HepG2 (cell line): ENCODE results near the gene MORF4L1. TPM values are rescaled to one million over a fixed set of nuclear protein-coding genes. Genes with fewer than 3 reads are reported as not detected.

ENCODE experiments used
- ATAC-seq: fragments of 200-7000 bp; cut with Tn5 transposase; 3 replicates; pipeline ENCODE4 v1.9.1; 2020; ENCODE audit warnings: mild to moderate bottlenecking, moderate library complexity
- BruUV-seq: library from RNA; stranded (reverse); fragments of 400-500 nt; replicated peaks from 2 replicates; lab custom pipeline; 2021; lab: Mats Ljungman, UMichigan
- CTCF ChIA-PET: fragments of 300-600 bp; formaldehyde crosslinking; extraction: SDS; loops from one replicate; lab custom pipeline; 2021; ENCODE audit warnings: low total read pairs, inconsistent platforms, low intra/inter-chr PET ratio; lab: Yijun Ruan, JAX
- POLR2A ChIA-PET: fragments of 350-600 bp; sonication (Branson Sonifier 250); formaldehyde crosslinking; loops from one replicate; lab custom pipeline; 2020; ENCODE audit warnings: antibody characterized with exemption, inconsistent platforms; lab: Yijun Ruan, JAX
- DNase-seq: peaks from one replicate; pipeline ENCODE4 v3.0.0-alpha.2; 2015; ENCODE audit warnings: low spot score
- FAIRE-seq: peaks from 3 replicates; lab custom pipeline; 2011; peaks lifted over from hg19 to GRCh38; lab: Jason Lieb, UNC
- H2AFZ ChIP-seq: one replicate; pipeline ENCODE4 v1.6.1; 2011; ENCODE audit warnings: low read length, inconsistent platforms
- H3K27ac ChIP-seq: fragments of 300-600 bp; 3 replicates; pipeline ENCODE4 v1.8.0; 2011; ENCODE audit warnings: mixed run types, mild to moderate bottlenecking, mixed read lengths, low read length, inconsistent platforms; ENCODE audit not compliant: insufficient read depth; ENCODE audit errors: extremely low read length
- H3K27me3 ChIP-seq, 2 experiments: fragments of 200-600 bp in 1 of 2; 2 replicates in 1 of 2; 3 replicates in 1 of 2; pipeline versions ENCODE4 v1.6.0 to v1.8.0; 2011; ENCODE audit warnings: low read length in 2 of 2, mild to moderate bottlenecking in 2 of 2, moderate library complexity in 2 of 2, inconsistent platforms in 1 of 2; ENCODE audit not compliant: insufficient read depth in 2 of 2, control insufficient read depth in 1 of 2
- H3K36me3 ChIP-seq, 2 experiments: fragments of 200-600 bp in 1 of 2; replicated peaks in 1 of 2; 2 replicates in 1 of 2; 3 replicates in 1 of 2; pipeline versions ENCODE4 v1.5.1 to v1.8.0; 2011; ENCODE audit warnings: low read length in 2 of 2, inconsistent platforms in 1 of 2; ENCODE audit not compliant: insufficient read depth in 2 of 2, control insufficient read depth in 1 of 2
- H3K4me1 ChIP-seq: 2 replicates; pipeline ENCODE4 v1.5.1; 2012; ENCODE audit warnings: low read length, inconsistent platforms; ENCODE audit not compliant: insufficient read depth
- H3K4me2 ChIP-seq: 2 replicates; pipeline ENCODE4 v1.6.0; 2011; ENCODE audit warnings: low read depth, low read length, inconsistent platforms
- H3K4me3 ChIP-seq, 3 experiments: fragments of 200-600 bp in 1 of 3; sonication (generic), shearing (Covaris generic) in 1 of 3; replicated peaks in 1 of 3; 2 replicates each; pipeline ENCODE4 v1.5.1; 2011 to 2016; ENCODE audit warnings: low read length in 3 of 3, inconsistent platforms in 2 of 3, low read depth in 2 of 3, mild to moderate bottlenecking in 2 of 3, control low read depth in 1 of 3, mixed read lengths in 1 of 3; ENCODE audit not compliant: insufficient read depth in 1 of 3
- H3K79me2 ChIP-seq: one replicate; pipeline ENCODE4 v1.6.1; 2011; ENCODE audit warnings: low read length, inconsistent platforms; ENCODE audit not compliant: insufficient read depth
- H3K9ac ChIP-seq: 2 replicates; pipeline ENCODE4 v1.6.0; 2011; ENCODE audit warnings: mild to moderate bottlenecking, low read depth, low read length, inconsistent platforms; ENCODE audit not compliant: insufficient read depth
- H3K9me3 ChIP-seq: 2 replicates; pipeline ENCODE4 v1.5.1; 2012; ENCODE audit warnings: mild to moderate bottlenecking, low read length
- H4K20me1 ChIP-seq: 2 replicates; pipeline ENCODE4 v1.6.0; 2011; ENCODE audit warnings: inconsistent platforms, mild to moderate bottlenecking, low read length, moderate library complexity; ENCODE audit not compliant: insufficient read depth
- AGO2 ChIP-seq: fragments of 200-400 bp; formaldehyde crosslinking; optimal IDR thresholded peaks from 2 replicates; pipeline ENCODE3; 2017; ENCODE audit warnings: mild to moderate bottlenecking, low read depth, low read length, moderate library complexity
- AHDC1 ChIP-seq: sonication (generic); formaldehyde crosslinking; IDR thresholded peaks from 2 replicates; pipeline ENCODE4 v1.5.1; 2020; ENCODE audit warnings: mild to moderate bottlenecking, missing genetic modification reagents, borderline replicate concordance
- BCL3 ChIP-seq: sonication (generic); formaldehyde crosslinking; IDR thresholded peaks from 2 replicates; pipeline ENCODE4 v1.5.1; 2020; ENCODE audit warnings: mild to moderate bottlenecking, missing genetic modification reagents, moderate library complexity
- PAX8 ChIP-seq: sonication (generic); formaldehyde crosslinking; IDR thresholded peaks from 2 replicates; pipeline ENCODE4 v1.8.0; 2022; ENCODE audit warnings: mild to moderate bottlenecking, missing genetic modification reagents, borderline replicate concordance
- POLR2A ChIP-seq, 2 experiments: IDR thresholded peaks; 2 replicates each; pipeline ENCODE4 v1.6.1; 2011; ENCODE audit warnings: low read depth in 2 of 2, low read length in 2 of 2, mild to moderate bottlenecking in 1 of 2, moderate library complexity in 1 of 2; ENCODE audit not compliant: insufficient read depth in 1 of 2
- POLR2AphosphoS2 ChIP-seq: IDR thresholded peaks from 2 replicates; pipeline ENCODE4 v1.6.1; 2011; ENCODE audit warnings: low read depth, low read length, improper control_type of control experiment
- TEAD3 ChIP-seq: optimal IDR thresholded peaks from 2 replicates; pipeline ENCODE3; 2016; ENCODE audit warnings: borderline replicate concordance
- ZC3H13 ChIP-seq: sonication (generic); formaldehyde crosslinking; IDR thresholded peaks from 2 replicates; pipeline ENCODE4 v1.8.1; 2023; ENCODE audit warnings: mild to moderate bottlenecking, missing genetic modification reagents, moderate library complexity
- WGBS: methylation state at CpG from one replicate; pipeline ENCODE4 v1.1.6; 2017; ENCODE audit warnings: low lambda C conversion rate; 5-methylcytosine and 5-hydroxymethylcytosine counted together
- in situ Hi-C: cut with HindIII; loops from 2 replicates; pipeline ENCODE4 v1.10.0; 2017; ENCODE audit warnings: low pct_unique_long_range_greater_than_20kb; ENCODE audit not compliant: extremely low pct_ligation_motif_present
- intact Hi-C: fragments of 100-400 bp; cut with micrococcal nuclease; formaldehyde crosslinking; loops from one replicate; pipeline ENCODE4 v1.10.0; 2022; ENCODE audit not compliant: unreplicated experiment
- polyA plus RNA-seq, 8 experiments: library from polyadenylated mRNA; depleted of rRNA in 3 of 8; stranded (reverse) in 7 of 8; unstranded in 1 of 8; fragments of >200 nt; fragmentation: Illumina TruSeq in 4 of 8; extraction: Trizol in 4 of 8; gene quantifications; 2 replicates each; pipeline versions ENCODE4 v1.2.1 to v1.2.3, GENCODE V29; 2011 to 2016; ENCODE audit warnings: low read depth in 4 of 8, missing spikeins in 1 of 8, mixed read lengths in 1 of 8; ENCODE audit not compliant: insufficient read depth in 1 of 8
- total RNA-seq, 5 experiments: library from RNA; depleted of rRNA; stranded (reverse); fragments of >200 nt; fragmentation: Illumina TruSeq; extraction: Trizol; gene quantifications; 2 replicates each; pipeline ENCODE4 v1.2.3, GENCODE V29; 2016; ENCODE audit warnings: low read depth in 1 of 5

Gene MORF4L1
- total and polyA plus RNA-seq, 2 of the 13 experiments (the other 11 are each of a cell fraction or from before 2014, with no cell fraction given): 218 to 219 TPM

GRCh38 chr15:78917888-78918287, 45.2 kb downstream of the MORF4L1 start (continued):
- no peak for TF ChIP-seq AHDC1
- TF ChIP-seq ZC3H13 (CRISPR knock-in tag): no peak
- TF ChIP-seq TEAD3 (CRISPR knock-in tag): no peak
- no peak for TF ChIP-seq BCL3 (CRISPR knock-in tag)

- Histone ChIP-seq H3K4me3 (no peak overlapping the region), H3K36me3 (peaks cover 19 to 53% of the 10 kb centered on the region in 2 experiments; a peak in 4 of 5 replicates), H3K79me2 (no peaks in the 10 kb centered on the region), H3K9me3 (no peaks in the 10 kb centered on the region), H3K9ac (no peak overlapping the region), H2AFZ (no peak overlapping the region), H3K4me1 (peaks cover 13% of the 10 kb centered on the region), H3K4me2 (no peak overlapping the region), H4K20me1 (peaks cover 4% of the 10 kb centered on the region; the same call in 1 of the 2 replicates), H3K27me3 (no peaks in the 10 kb centered on the region), H3K27ac (no peak overlapping the region)
- ATAC-seq (no peak), FAIRE-seq (no peak), DNase-seq (no peak)
- no peak for TF ChIP-seq PAX8 (CRISPR knock-in tag)
- TF ChIP-seq POLR2AphosphoS2: no peak
- peak; percentile 8 for TF ChIP-seq AGO2
- peak in 1 of 2 experiments; percentile 11; a peak in 1 of 4 replicates for TF ChIP-seq POLR2A (IDR thresholded peaks at IDR 0.05; ENCODE audit: insufficient read depth in 1 of 2, low read depth in 2 of 2, low read length in 2 of 2)
- WGBS: 96% methylated on average over 5 of the region's 6 CpGs
- in situ Hi-C loops: no loop called here
- ChIA-PET CTCF (no interaction called here), POLR2A (interaction anchor here (0.8 to 1.5 kb wide), 2 partner anchors 58 to 67 kb away, joined by 3 to 6 read pairs; no protein-coding TSS in a partner anchor)
- no TSS peak for BruUV-seq
- intact Hi-C loops: no loop called here
Measured at GRCh38 chr15:78921517-78921916, 48.8 kb downstream of the MORF4L1 start.
